ENCODE data around the gene MYO1E. TPM values are rescaled to one million over a fixed set of nuclear protein-coding genes. Genes with fewer than 3 reads are reported as not detected.
A peak's percentile ranks its signal among the peaks of the same experiment; 100 is the strongest.
"Not testable (repeated sequence)": the region's sequence is repeated elsewhere in the genome, so short reads cannot be mapped to it uniquely, and the experiment has no call there.

The MYO1E gene
- total RNA-seq, 2 experiments from 2014 or later: 20.3 to 22.7 TPM

GRCh38 chr15:59166601-59167265, 205.9 kb downstream of the MYO1E start:
- no peak for ATAC-seq
- CTCF ChIA-PET: interaction anchor here (0.9 to 1.6 kb wide), 2 partner anchors 19 to 187 kb away, joined by 3 to 4 read pairs; no protein-coding TSS in a partner anchor
- Mint-ChIP-seq H3K27me3 (no peaks in the 10 kb centered on the region), H3K4me3 (no peak overlapping the region), H3K36me3 (ENCODE audit: low read depth) (no peaks in the 10 kb centered on the region), H3K4me1 (ENCODE audit: low read depth) (peaks cover 7% of the 10 kb centered on the region), H3K9me3 (no peaks in the 10 kb centered on the region), H3K27ac (no peak overlapping the region)
- intact Hi-C loops (cut with micrococcal nuclease): no loop called here
- POLR2A ChIA-PET: no interaction called here
- DNase-seq: no peak
- TF ChIP-seq, protein P1, sequence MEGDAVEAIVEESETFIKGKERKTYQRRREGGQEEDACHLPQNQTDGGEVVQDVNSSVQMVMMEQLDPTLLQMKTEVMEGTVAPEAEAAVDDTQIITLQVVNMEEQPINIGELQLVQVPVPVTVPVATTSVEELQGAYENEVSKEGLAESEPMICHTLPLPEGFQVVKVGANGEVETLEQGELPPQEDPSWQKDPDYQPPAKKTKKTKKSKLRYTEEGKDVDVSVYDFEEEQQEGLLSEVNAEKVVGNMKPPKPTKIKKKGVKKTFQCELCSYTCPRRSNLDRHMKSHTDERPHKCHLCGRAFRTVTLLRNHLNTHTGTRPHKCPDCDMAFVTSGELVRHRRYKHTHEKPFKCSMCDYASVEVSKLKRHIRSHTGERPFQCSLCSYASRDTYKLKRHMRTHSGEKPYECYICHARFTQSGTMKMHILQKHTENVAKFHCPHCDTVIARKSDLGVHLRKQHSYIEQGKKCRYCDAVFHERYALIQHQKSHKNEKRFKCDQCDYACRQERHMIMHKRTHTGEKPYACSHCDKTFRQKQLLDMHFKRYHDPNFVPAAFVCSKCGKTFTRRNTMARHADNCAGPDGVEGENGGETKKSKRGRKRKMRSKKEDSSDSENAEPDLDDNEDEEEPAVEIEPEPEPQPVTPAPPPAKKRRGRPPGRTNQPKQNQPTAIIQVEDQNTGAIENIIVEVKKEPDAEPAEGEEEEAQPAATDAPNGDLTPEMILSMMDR (IDR thresholded peaks at IDR 0.05): no peak

GRCh38 chr15:59166166-59166565, 206.5 kb downstream of the MYO1E start:
- no peak overlapping the region for H3K4me3 Mint-ChIP-seq
- ChIA-PET POLR2A (no interaction called here), CTCF (interaction anchor here (0.9 to 1.6 kb wide), 4 partner anchors 8 to 367 kb away, joined by 3 to 4 read pairs (median 4); no protein-coding TSS in a partner anchor)
- intact Hi-C loops (cut with micrococcal nuclease): no loop called here
- no peak overlapping the region for H3K27ac Mint-ChIP-seq
- DNase-seq (no peak), ATAC-seq (no peak)
- H3K27me3 Mint-ChIP-seq: no peaks in the 10 kb centered on the region
- TF ChIP-seq, protein P1 (IDR thresholded peaks at IDR 0.05): no peak
- H3K4me1 Mint-ChIP-seq (ENCODE audit: low read depth): peaks cover 7% of the 10 kb centered on the region
- H3K9me3 Mint-ChIP-seq: no peaks in the 10 kb centered on the region
- H3K36me3 Mint-ChIP-seq (ENCODE audit: low read depth): no peaks in the 10 kb centered on the region

GRCh38 chr15:59165726-59166125, 206.9 kb downstream of the MYO1E start:
- CTCF ChIA-PET: interaction anchor here (0.9 to 1.6 kb wide), 4 partner anchors 9 to 367 kb away, joined by 3 to 4 read pairs (median 4); no protein-coding TSS in a partner anchor
- Mint-ChIP-seq H3K27me3 (no peaks in the 10 kb centered on the region), H3K4me1 (ENCODE audit: low read depth) (peaks cover 7% of the 10 kb centered on the region), H3K4me3 (no peak overlapping the region), H3K27ac (no peak overlapping the region), H3K36me3 (ENCODE audit: low read depth) (no peaks in the 10 kb centered on the region), H3K9me3 (no peaks in the 10 kb centered on the region)
- intact Hi-C loops (cut with micrococcal nuclease): no loop called here
- TF ChIP-seq, protein P1 (IDR thresholded peaks at IDR 0.05): no peak
- ATAC-seq: no peak
- POLR2A ChIA-PET: interaction anchor here (0.6 kb wide), 1 partner anchor 316 kb away, joined by 4 read pairs; no protein-coding TSS in a partner anchor
- DNase-seq: no peak

- ATAC-seq; H3K27me3 Mint-ChIP-seq; DNase-seq; H3K9me3 Mint-ChIP-seq; intact Hi-C loops (cut with micrococcal nuclease); H3K4me1 Mint-ChIP-seq (ENCODE audit: low read depth); H3K27ac Mint-ChIP-seq; POLR2A ChIA-PET; H3K36me3 Mint-ChIP-seq (ENCODE audit: low read depth); H3K4me3 Mint-ChIP-seq: not testable (repeated sequence)
- CTCF ChIA-PET: interaction anchor here (0.8 to 1.5 kb wide), 6 partner anchors 8 to 367 kb away, joined by 3 to 7 read pairs (median 4); no protein-coding TSS in a partner anchor
Measured at GRCh38 chr15:59162080-59162479, 210.6 kb downstream of the MYO1E start.

- Mint-ChIP-seq H3K9me3 (no peaks in the 10 kb centered on the region), H3K4me3 (no peak overlapping the region), H3K27ac (no peak overlapping the region), H3K36me3 (ENCODE audit: low read depth) (no peaks in the 10 kb centered on the region), H3K4me1 (ENCODE audit: low read depth) (no peaks in the 10 kb centered on the region), H3K27me3 (no peaks in the 10 kb centered on the region)
- ChIA-PET POLR2A (no interaction called here), CTCF (interaction anchor here (0.6 to 1.5 kb wide), 7 partner anchors 7 to 520 kb away, joined by 3 to 7 read pairs (median 4); no protein-coding TSS in a partner anchor)
- peak; percentile 60 for ATAC-seq
- intact Hi-C loops (cut with micrococcal nuclease): no loop called here
- TF ChIP-seq, protein P1 (IDR thresholded peaks at IDR 0.05): peak; percentile 41
- DNase-seq: peak; percentile 52
Measured at GRCh38 chr15:59160880-59161593, 211.6 kb downstream of the MYO1E start.

All from activated CD8-positive, alpha-beta T cell treated with anti-CD3 and anti-CD28 coated beads for 36 hours (primary cell).